ENCODE results near the gene TMEM117.
"Not testable (repeated sequence)": the region's sequence is repeated elsewhere in the genome, so short reads cannot be mapped to it uniquely, and the experiment has no call there.

The TMEM117 gene

DNA sequence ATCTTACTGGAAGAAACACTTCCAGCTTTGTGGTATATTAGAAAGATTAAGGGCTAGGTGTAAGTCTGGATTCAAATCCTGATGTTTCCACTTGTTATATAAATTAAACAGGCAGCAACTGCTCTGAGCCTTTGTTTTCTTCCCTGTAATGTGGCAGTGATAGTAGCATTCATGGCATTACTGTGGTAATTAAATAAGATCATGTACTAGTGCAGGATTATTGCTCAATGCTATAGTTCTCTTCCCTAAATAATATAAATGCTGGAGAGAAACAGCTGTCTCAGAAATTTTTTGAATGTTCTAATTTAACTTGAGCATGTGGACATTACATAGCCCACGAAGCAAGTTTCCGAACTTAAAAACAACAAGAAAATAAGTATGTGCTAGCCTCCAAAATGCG is 5.4 kb downstream of the TMEM117 start:
- DNase-seq: no peak

DNA sequence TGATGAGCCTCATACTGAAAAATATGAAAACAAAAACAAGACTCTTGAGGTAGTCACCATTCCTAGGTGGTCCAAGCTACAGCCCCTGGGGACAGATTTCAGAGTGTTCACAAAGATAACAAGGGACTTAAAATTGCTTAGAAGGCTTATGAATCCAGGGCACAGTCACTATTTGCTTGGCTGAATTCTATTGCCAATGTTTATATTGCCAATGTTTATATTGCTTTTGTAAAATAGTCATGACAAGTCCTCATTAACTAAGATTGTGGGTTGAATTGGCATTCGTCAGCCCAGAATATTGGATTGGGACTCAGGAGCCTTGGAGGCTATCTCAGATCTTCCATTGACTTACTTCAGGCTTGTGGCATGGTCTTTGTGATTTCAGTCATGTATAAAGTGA is 6.4 kb downstream of the TMEM117 start:
- DNase-seq: no peak

DNA sequence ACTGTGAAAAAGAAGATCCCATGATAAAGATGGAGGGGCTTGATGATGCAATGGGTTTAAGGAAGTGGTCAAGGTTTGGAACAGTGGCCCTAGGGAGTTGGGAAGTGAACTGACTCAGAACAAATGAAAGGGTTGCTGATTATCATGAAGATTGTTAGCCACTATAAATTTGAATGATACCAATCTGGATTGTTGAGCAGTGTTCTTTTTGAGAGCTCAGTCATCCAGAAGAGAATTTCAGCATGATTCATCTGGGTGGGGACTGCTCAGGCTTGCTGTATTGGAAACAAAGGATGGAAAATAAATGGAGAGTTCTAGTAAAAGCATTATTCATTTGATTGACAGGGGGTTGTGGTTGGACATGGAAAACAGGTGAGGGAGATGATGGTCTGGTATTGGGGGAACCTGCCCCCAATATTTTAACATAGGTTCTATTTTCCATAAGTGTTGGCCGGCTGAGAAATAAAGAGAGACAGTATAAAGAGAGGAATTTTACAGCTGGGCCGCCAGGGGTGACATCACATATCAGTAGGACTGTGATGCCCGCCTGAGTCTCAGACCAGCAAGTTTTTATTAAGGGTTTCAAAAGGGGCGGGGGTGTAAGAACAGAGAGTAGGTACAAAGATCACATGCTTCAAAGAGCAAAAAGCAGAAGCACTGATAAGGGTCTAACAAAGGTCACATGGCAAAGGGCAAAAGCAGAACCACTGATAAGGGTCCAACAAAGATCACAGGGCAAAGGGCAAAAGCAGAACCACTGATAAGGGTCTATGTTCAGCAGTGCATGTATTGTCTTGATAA is 11.7 kb downstream of the TMEM117 start:
- not testable (repeated sequence) for DNase-seq

DNA sequence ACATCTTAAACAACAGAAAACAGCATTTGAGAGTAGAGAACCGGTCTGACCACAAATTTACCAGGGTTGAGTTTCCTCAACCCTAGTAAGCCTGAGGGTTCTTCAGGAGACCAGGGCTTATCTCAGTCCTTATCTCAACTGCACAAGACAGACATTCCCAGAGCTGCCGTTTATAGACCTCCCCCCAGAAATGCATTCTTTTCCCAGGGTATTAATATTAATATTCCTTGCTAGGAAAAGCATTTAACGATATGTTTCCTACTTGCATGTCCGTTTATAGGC is 12.3 kb downstream of the TMEM117 start:
- no peak for DNase-seq

DNA sequence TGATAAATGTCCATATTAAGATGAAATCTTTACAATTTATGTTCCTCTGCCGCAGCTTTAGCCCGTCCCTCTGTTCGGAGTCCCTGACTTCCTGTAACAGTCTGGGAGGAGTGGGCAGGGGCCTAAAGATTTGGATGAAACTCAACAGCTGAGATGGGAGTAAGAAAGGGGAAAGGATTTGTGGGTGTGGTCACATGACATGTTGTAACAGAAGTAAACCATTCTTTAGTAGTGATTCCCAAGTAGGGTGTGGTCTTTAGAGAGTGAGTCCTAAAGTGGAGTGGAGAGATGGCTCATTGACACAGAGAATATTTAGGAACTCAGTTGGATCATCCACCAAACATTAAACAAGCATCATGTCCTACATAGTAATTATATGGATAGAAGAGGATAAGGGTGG is 12.9 kb downstream of the TMEM117 start:
- DNase-seq: no peak

DNA sequence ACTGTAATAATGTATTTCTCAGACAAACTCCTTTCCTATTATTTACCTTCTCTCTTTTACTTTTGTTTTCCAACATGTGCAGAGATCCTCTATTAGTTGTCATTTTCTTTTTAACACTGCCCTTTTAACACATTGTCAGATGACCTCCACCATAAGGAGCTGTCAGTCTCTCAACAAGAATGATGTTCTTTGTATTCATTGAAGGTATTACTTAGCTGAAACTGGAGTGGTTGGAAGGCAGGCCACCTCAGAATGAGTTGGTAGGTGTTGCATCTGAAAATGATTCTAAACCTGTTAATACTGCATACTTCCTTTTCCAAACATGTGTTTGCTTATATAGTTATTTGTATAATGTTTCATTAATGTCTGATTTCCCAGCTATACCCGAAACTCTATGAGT is 16.9 kb downstream of the TMEM117 start:
- no peak for DNase-seq

DNA sequence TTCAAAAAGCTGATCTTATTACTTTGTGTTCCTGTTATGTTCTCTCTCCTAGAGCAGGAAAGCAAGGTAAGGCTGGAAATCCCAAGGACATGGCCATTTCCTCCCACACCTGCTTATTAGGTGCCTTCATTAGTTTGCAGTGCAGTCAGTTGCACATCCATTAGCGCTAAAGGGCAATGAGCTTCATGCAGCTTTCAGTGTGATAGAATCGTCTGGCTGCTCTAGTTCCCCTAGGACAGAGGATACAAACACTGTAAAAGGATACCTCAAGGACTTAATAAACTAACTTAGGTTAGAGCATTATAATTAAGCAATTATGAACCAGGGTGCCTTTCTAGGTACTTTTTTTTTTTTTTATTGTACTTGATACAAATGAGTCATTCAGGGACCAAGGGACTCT is 21.1 kb downstream of the TMEM117 start:
- no peak for DNase-seq

DNA sequence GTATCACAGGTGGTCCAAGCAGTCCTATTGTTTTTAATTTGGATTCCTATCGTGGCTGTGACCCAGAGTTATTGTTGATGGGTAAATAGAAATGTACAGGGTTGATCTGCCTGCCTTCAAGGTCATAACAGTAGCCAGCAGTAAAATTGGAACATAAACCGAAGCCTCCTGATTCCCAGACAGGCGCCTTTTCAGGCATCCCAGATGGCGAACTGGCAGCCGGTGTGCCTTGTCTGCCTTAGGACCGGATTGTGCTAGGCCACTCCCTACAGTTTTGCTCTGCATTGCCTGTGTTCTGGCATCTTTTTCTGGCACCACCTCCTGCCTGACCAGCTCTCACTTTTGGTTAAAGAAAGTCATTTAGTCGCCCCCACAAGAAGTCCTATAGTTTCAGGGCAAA is 22.2 kb downstream of the TMEM117 start:
- DNase-seq: no peak

DNA sequence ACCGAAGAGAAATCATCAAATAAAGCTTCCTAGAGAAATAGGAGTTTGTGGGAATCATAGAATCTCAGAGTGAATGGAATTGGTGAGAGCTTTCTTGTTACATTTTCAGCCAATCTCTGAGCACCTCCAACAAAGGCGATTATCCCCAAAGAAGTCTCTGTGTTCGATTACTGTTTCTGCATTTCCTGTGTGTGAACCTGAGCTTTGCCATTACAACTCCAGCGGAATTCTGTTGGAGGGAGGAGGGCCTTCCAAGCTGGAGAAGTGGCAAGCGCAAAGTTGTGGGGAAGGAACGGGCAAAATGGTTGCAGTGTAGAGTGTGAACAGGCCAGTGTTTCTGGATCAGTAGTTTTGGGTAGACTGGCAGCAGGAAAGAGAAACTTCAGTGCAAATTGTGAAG is 23.1 kb downstream of the TMEM117 start:
- DNase-seq: no peak

DNA sequence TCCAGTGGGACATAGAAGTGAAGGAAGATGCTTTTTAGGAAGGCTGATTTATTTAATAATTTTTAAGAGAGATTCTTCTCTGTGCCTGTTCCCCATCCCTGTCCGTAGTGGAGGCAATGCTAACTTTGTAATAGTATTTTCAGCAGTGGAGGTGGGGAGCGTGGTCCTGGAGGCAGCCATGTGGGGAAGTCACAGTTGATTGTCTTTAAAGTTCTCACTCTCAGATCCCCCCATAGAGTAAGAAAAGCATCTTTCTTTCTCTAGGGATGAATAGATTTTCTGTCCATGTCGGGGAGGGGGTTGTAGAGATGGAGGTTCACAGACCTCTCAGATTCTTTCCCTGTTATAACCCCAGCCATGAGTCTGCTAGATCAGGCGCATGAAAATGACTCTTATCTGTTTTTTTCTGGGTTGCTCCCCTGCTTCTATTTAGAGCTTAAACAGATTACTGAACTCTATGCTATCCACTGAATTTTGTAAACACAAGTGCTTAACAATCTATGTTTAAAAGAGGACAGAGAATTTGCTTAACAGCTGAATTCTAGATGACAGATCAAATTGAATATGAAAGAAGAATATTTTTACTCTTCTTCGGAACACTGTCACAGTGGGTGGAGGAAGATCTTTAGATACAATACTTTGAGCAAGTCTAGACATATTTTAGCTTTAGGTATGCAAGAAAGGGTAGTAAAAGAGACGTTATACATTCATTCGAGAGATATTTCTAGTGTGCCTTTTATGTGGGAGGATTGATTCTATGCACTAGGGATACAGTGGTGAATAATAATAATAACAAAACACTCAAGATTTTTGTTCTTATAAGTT is 25.3 kb downstream of the TMEM117 start:
- no peak for DNase-seq

DNA sequence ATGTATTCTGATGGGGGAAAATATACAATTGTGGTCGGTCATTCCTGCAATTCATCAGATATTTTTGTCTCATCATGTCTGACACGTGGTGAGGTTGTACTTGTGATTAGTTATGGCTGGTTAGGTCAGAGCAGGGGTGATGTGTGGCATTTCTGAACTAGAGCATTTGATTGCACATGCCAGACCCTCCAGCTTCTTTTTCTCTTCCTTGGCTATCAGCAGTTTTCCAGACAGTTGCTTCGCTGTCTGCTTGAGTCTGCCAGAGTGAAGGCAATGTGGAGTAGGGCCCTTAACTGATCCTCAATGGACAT is 25.9 kb downstream of the TMEM117 start:
- no peak for DNase-seq

DNA sequence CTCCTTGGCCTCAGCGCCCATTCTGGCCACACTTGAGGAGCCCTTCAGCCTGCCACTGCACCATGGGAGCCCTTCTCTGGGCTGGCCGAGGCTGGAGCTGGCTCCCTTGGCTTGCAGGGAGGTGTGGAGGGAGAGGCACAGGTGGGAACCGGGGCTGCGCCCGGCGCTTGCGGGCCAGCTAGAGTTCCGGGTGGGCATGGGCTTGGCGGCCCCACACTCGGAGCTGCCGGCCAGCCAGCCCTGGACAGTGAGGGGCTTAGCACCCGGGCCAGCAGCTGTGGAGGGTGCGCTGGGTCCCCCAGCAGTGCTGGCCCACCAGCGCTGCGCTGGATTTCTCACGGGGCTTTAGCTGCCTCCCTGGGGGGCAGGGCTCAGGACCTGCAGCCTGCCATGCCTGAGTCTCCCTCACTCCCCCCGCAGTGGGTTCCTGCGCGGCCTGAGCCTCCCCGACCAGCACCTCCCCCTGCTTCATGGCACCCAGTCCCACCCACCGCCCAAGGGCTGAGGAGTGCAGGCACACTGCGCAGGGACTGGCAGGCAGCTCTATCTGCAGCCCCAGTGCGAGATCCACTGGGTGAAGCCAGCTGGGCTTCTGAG is 28.0 kb downstream of the TMEM117 start:
- DNase-seq: no peak

DNA sequence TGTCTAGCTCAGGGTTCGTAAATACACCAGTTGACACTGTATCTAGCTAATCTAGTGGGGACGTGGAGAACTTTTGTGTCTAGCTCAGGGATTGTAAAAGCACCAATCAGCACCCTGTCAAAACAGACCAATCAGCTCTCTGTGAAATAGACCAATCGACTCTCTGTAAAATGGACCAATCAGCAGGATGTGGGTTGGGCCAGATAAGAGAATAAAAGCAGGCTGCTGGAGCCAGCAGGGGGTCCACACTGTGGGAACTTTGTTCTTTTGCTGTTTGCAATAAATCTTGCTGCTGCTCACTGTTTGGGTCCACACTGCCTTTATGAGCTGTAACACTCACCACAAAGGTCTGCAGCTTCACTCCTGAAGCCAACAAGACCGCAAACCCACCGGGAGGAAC is 28.7 kb downstream of the TMEM117 start:
- not testable (repeated sequence) for DNase-seq

DNA sequence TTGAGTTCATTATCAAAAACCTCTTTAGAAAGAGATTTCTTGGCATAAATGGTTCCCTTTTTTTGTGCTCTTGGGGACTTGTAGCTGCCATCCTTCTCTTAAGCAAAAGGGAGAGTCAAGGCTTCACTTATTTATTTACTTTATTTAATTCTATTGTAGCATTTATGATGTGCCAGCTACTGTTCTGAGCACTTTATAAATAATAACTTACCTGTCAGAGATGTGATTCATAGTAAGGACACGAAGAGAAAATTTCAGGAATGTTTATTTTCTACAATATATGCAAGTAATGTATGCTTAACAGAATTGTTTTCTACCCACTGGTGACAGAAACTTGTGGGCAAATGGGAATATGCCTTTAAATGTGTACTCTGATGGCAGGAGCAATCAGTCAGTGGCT is 33.3 kb downstream of the TMEM117 start:
- DNase-seq: no peak

DNA sequence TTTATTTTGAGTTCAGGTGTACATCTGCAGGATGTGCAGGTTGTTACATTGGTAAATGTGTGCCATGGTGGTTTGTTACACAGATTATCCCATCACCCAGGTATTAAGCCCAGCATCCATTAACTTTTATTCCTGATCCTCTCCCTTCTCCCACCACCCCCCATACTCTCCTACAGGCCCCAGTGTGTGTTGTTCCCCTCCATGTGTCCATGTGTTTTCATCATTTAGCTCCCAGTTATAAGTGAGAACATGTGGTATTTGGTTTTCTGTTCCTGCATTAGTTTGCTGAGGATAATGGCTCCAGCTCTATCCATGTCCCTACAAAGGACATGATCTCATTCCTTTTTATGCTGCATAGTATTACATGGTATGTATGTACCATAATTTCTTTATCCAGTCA is 33.9 kb downstream of the TMEM117 start:
- DNase-seq: not testable (repeated sequence)

DNA sequence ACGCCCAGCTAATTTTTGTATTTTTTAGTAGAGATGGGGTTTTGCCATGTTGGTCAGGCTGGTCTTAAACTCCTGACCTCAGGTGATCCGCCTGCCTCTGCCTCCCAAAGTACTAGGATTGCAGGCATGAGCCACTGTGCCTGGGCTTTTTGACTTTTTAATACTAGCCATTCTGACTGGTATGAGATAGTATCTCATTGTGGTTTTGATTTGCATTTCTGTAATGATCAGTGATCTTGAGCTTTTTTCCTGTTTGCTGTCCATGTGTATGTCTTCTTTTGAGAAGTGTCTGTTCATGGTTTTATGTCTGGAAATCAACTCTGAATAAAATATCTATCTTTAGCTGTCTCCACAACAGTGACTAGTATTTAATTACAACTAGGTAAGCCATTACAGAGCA is 35.4 kb downstream of the TMEM117 start:
- not testable (repeated sequence) for DNase-seq

DNA sequence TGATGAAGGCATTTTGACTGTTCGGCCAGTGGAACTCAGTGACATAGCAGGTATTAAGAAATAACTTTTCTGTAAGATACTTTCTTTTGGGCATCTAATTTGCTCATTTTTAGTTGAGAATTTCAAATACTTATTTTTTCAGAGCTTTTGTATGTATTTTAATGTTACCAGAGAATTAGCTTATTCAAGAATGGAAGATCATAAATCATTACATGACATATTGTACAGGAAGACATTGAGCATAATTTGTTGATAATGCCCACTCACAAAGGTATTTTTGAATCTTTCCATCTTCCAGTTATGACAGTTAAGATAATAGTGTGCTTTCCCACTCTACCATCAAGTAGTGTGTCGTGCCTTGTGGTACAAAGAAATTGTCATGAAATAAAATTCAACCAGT is 36.5 kb downstream of the TMEM117 start:
- DNase-seq: no peak

DNA sequence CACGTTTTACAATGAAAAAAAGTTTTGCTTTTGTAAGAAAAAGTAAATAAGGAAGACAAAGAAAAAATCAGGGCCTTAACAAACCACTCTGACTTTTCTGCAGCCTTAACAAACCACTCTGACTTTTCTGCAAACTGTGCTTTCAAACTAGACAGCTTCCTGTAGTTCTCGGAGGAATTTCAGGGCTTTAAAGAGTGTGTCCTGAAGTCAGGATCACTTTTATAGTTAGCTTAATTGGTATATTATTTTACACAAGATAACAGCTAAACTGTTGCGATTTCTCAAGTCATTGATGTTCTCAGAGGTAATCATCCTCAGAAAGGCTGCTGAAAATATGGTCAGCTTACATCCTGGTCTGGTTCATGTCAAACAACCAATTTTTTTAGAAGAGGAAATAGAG is 42.2 kb downstream of the TMEM117 start:
- DNase-seq: no peak

DNA sequence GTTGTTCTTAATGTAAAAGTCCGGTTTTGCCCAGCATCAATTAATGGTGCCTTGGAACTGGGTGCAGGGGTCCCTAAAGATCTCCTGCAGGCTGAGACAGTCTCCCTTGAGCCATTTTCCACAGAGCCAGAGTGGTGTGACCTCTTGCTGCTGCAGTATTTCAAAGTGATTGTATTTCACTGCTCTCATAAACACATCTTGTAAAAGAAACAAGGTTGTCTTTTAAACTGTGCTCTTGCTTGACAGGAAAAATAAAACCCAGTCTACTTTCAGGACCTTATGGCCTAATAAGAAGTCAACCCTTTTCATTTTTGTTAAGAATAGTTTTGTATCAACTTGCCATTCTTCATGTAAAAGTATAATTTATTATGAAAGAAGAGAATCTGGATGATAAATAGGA is 44.7 kb downstream of the TMEM117 start:
- no peak for DNase-seq

DNA sequence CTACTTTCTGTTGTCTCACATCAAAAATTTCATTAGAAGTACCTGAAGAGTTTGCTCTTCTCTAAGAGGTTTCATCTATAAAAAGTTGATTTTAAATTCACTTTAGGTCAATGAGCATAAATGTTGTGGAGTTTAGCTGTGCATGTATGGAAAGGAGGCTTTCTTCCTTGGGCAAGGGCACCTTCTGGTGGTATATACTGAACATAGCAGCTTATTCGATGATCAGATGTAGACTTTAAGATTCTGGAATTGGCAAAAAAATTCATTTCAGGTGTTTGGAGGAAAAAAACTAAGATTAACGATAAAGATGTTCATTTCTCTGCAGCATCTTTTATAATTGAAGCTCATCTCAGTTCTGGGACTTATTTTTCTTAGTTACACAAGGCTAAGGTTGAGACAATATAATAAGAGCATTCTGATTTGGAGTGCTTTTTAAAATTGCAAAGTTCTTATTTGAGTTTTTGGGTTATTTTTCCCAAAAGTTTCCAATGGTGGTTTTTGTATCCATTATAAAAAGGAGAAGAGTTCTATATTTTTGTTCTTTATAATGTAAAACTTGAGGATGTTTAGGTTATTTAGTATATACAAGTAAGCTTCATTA is 46.8 kb downstream of the TMEM117 start:
- DNase-seq: peak; percentile 45

DNA sequence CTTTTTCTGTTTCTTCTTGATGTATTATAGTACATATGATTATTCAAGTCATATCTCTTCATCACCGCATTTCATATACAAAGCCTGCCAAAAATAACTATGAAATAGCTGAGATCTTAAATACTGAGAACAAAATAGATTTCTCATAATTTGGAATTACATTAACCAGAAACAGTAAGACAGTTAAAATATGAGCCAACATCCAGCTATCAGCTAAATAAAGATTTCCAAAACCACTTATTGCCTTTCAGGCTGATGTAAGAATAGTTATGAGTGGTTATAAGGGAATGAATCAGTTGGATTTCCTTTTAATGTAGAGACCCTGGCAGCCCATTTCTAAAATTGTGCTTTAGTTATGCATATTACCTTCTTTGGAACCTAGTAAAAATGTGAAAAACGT is 47.4 kb downstream of the TMEM117 start:
- no peak for DNase-seq

DNA sequence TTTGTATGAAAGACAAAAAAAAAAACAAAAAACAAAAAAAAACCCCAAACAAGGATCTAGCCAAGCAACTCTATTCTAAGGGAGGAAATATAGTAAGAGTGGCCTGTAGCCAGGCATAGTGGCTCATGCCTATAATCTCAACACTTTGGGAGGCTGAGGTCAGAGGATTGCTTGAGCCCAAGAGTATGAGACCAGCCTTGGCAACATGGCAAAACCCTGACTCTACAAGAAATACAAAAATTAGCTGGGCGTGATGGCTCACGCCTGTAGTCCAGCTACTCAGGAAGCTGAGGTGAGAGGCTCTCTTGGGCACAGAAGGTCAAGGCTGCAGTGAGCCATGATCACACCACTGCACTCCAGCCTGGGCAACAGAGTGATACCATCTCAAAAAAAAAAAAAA is 47.9 kb downstream of the TMEM117 start:
- DNase-seq: no peak

DNA sequence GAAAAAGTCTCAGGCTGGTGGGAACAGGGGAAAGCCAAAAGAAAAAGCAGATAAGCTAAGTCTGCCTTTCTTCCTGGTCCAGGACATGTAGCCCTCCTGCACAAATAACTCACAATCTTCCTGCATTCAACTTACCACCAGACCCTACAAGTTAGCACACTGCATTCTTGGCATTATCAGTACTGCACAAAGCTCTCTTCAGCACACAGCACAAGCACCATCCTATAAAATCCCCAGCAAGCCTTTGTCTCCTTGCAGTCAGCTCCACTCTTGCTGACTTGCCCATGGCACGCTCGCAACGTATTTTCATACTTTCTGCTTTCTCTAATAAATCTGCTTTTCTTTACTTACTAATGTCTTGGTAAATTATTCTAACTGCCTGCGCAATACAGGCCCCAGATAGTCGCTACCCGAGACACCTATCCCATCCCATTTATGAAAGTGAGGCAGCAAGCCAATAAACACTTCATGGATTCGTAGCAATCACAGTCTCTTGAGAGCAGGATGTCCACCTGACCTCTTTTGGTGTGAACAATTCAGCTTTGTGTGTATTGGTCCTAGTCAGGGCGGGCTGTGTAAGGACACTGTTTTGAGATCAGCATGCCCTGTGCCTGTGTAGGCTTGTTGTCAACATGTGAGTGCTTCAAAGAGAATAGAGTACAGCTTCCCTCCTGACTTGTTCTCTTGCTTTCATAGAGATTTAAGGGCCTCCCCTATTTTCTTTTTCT is 49.0 kb downstream of the TMEM117 start:
- DNase-seq: no peak
